Naive thymus-derived CD8-positive, alpha-beta T cell (primary cell): Measurements from ENCODE around the gene ALDH1A1. TPM values are rescaled to one million over a fixed set of nuclear protein-coding genes. Genes with fewer than 3 reads are reported as not detected.

Source experiments
- ATAC-seq, 2 donors: fragments of 150-1000 bp; cut with Tn5 transposase in 1 of 2; sonication (Bioruptor Pico), chemical (Tn5 transposase) in 1 of 2; 1 replicate in 1 of 2; 2 replicates in 1 of 2; pipeline ENCODE4 v1.10.0; 2021; ENCODE audit warnings: mild to moderate bottlenecking in 2 of 2, moderate library complexity in 2 of 2
- POLR2A ChIA-PET: fragments of 350-600 bp; sonication (Branson Sonifier 250); formaldehyde crosslinking; loops from one replicate; lab custom pipeline; 2021; ENCODE audit warnings: antibody characterized with exemption; lab: Charles Lee
- DNase-seq, 10 donors: peaks; one replicate each; pipeline versions ENCODE4 v3.0.0 to v3.0.0-alpha.2; 2020 to 2022
- H3K27ac Mint-ChIP-seq, 10 donors: one replicate each; pipeline ENCODE4 v1.8.0; 2020 to 2022; ENCODE audit warnings: mild to moderate bottlenecking in 10 of 10, mixed read lengths in 10 of 10, moderate library complexity in 4 of 10, inconsistent platforms in 1 of 10
- H3K27me3 Mint-ChIP-seq, 5 donors: one replicate each; pipeline ENCODE4 v1.8.0; 2021 to 2022; ENCODE audit warnings: mixed read lengths in 5 of 5
- H3K36me3 Mint-ChIP-seq, 3 donors: one replicate each; pipeline ENCODE4 v1.8.0; 2020 to 2022; ENCODE audit warnings: mixed read lengths in 3 of 3, mild to moderate bottlenecking in 2 of 3, inconsistent platforms in 1 of 3
- H3K4me1 Mint-ChIP-seq, 4 donors: one replicate each; pipeline ENCODE4 v1.8.0; 2021 to 2022; ENCODE audit warnings: mixed read lengths in 4 of 4
- H3K4me3 Mint-ChIP-seq, 10 donors: one replicate each; pipeline ENCODE4 v1.8.0; 2020 to 2022; ENCODE audit warnings: mild to moderate bottlenecking in 10 of 10, mixed read lengths in 10 of 10, moderate library complexity in 6 of 10, inconsistent platforms in 1 of 10
- H3K9me3 Mint-ChIP-seq, 9 donors: one replicate each; pipeline ENCODE4 v1.8.0; 2020 to 2022; ENCODE audit warnings: mixed read lengths in 9 of 9, mild to moderate bottlenecking in 3 of 9, inconsistent platforms in 1 of 9, moderate library complexity in 1 of 9
- polyA plus RNA-seq, 3 donors: library from polyadenylated mRNA; unstranded; fragments of 300-500 nt; fragmentation: Illumina TruSeq; gene quantifications; one replicate each; pipeline ENCODE4 v1.2.3, GENCODE V29; 2021
- total RNA-seq, 8 experiments: library from RNA in 2 of 8; stranded (reverse) in 2 of 8; gene quantifications; one replicate each; pipeline ENCODE4 v1.2.3 and lab custom pipeline; 2021 to 2026

Gene ALDH1A1
- total and polyA plus RNA-seq, 5 experiments from 2014 or later: 0.11 to 0.30 (median 0.23) TPM; not detected in 2

DNA sequence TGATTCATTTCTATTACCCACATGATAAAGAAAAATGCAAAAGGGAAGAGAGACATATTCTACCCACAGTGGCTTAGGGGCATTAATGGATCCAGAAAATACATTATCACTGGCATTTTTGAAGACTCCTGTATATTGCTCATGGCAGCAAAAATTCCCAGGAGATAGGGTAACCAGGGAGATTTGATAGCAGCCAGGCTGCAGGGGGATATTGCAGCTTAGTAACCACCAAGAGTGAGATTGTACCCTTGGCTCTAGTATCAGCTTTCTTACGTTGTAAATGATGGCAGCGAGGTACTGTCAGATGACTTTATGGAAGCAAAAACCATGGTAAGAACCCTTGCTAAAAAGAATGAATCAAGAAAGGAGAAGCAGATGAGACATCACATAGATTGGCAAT, 19.8 kb upstream of the ALDH1A1 start:
- Mint-ChIP-seq H3K9me3 (peaks cover 0 to 11% (median 0%) of the 10 kb centered on the region in 9 donors), H3K27me3 (peaks cover 0 to 14% (median 10%) of the 10 kb centered on the region in 5 donors), H3K4me3 (no peak overlapping the region), H3K36me3 (no peaks in the 10 kb centered on the region), H3K27ac (no peak overlapping the region), H3K4me1 (no peaks in the 10 kb centered on the region)
- no peak for ATAC-seq
- POLR2A ChIA-PET: no interaction called here
- DNase-seq: no peak

DNA sequence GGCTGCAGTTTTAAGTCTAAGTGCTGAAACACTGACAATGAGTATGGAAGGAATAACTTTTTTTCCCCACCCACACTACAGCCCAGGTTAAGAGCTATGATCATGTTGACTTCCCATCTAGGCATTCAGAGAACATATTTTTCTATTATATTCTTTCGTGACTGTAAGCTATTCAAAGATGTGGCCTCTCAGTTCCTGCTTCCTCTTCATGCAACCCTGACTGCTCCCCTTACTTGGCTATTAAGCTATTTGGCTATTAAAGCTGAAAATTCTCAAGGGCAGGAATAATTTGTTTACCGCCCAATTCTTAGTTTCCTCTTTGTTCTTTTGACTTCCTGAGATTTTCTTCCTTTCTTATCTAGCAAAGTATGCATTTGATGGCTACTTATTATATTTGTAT, 18.6 kb upstream of the ALDH1A1 start:
- H3K4me3 Mint-ChIP-seq: no peak overlapping the region
- no peak overlapping the region for H3K27ac Mint-ChIP-seq
- no peaks in the 10 kb centered on the region for H3K36me3 Mint-ChIP-seq
- ATAC-seq: no peak
- H3K27me3 Mint-ChIP-seq: peaks cover 0 to 14% (median 10%) of the 10 kb centered on the region in 5 donors
- POLR2A ChIA-PET: no interaction called here
- H3K4me1 Mint-ChIP-seq: no peaks in the 10 kb centered on the region
- no peak for DNase-seq
- peaks cover 0 to 11% (median 0%) of the 10 kb centered on the region in 9 donors for H3K9me3 Mint-ChIP-seq

DNA sequence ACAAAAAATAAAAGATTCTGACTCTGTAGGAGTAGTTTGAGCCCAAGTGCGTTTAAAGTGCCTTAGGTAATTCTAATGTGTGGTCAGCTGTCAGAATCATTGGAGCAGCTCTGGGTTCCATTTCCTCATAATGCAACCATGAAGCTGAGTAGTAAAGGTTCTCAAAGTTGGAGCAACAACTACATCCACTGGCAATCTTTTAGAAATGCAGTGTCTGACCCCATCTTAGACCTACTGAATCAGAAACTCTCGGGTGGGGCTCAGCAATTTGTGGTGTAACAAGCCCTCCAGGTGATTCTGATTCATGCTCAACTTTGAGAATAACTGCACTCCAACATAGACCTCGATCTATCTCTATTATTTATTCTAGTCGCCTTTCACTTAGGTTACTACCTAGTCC, 7.6 kb upstream of the ALDH1A1 start:
- POLR2A ChIA-PET: no interaction called here
- ATAC-seq (no peak), DNase-seq (no peak)
- H3K4me1 Mint-ChIP-seq: no peaks in the 10 kb centered on the region
- H3K36me3 Mint-ChIP-seq: peaks cover 0 to 21% (median 0%) of the 10 kb centered on the region in 3 donors
- H3K27ac Mint-ChIP-seq: no peak overlapping the region
- peaks cover 7 to 17% (median 13%) of the 10 kb centered on the region in 5 donors for H3K27me3 Mint-ChIP-seq
- no peak overlapping the region for H3K4me3 Mint-ChIP-seq
- H3K9me3 Mint-ChIP-seq: peaks cover 0 to 20% (median 8%) of the 10 kb centered on the region in 9 donors

DNA sequence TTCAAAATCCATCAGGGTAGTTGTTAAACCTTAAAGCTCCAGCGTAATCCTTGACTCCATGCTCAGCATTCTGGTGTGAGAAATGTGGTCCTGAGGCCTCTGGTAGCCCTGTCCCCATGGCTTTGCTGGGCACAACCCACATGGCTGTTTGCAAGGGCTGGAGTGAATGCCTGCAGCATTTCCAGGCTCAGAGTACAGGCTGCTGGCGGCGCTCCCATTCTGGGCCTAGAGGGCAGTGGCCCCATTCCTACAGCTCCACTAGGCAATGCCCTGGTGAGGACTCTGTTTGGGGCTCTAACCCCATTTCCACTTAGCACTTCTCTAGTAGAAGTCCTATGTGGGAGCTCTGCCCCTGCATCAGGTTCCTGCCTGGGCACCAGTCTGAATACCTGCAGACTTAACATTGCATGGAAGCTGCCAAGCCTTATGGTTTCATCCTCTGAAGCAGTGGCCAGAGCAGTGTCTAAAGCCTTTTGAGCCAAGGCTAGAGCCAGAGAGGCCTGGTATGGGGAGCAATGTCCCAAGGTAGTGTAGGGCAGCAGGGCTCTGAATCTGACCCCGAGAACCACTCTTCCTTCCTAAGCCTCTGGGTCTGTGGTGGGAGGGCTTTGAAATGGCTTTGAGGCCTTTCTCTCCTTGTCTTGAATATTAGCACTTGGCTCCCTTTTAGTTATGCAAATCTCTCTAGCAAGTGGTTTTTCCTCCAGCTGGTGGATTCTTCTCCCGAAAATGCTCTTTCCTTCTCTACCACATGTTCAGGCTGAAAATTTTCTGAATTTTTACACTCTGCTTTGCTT, 5.8 kb upstream of the ALDH1A1 start:
- Mint-ChIP-seq H3K9me3 (peaks cover 0 to 20% (median 8%) of the 10 kb centered on the region in 9 donors), H3K27me3 (peaks cover 11 to 20% (median 18%) of the 10 kb centered on the region in 5 donors), H3K27ac (no peak overlapping the region), H3K36me3 (peaks cover 0 to 21% (median 0%) of the 10 kb centered on the region in 3 donors), H3K4me1 (peaks cover 0 to 5% (median under 1%) of the 10 kb centered on the region in 4 donors), H3K4me3 (no peak overlapping the region)
- ATAC-seq: no peak
- DNase-seq: no peak
- POLR2A ChIA-PET: no interaction called here

DNA sequence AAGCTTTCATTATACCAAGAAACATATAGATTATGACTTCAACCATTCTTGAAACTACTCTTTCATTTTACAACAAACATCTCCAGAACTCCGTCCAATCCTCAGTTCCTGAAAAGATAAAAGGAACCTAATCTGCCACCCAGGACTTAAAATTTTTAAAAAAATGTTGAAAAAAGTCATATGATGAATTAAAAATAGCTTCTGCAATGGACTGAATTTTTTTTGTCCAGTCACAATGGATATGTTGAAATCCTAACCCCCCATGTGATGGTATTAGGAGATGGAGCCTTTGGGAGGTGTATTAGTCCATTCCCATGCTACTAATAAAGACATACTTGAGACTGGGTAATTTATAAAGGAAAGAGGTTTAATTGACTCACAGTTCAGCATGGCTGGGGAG, 2.7 kb upstream of the ALDH1A1 start:
- no peak overlapping the region for H3K4me3 Mint-ChIP-seq
- peaks cover 12 to 28% (median 20%) of the 10 kb centered on the region in 5 donors for H3K27me3 Mint-ChIP-seq
- peaks cover 0 to 16% (median 0%) of the 10 kb centered on the region in 3 donors for H3K36me3 Mint-ChIP-seq
- H3K9me3 Mint-ChIP-seq: peaks cover 0 to 15% (median 8%) of the 10 kb centered on the region in 9 donors
- ATAC-seq (no peak), DNase-seq (no peak)
- POLR2A ChIA-PET: no interaction called here
- no peak overlapping the region for H3K27ac Mint-ChIP-seq
- peaks cover 0 to 27% (median 15%) of the 10 kb centered on the region in 4 donors for H3K4me1 Mint-ChIP-seq

DNA sequence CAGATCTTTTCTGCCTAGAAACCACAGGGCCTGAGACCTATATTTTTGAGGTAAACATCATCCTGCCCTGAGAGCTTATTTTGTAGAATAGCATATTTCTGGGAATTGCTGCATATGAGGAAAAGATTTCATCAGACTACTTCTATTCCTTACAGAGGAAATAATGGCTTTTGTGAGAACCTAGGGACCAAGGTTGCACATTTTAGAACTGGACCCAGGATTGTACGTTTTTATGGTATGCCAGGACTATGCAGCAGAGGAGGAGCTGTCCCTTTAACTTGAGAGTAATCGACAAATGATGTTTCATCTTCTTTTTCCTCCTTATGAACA, 2.2 kb upstream of the ALDH1A1 start:
- POLR2A ChIA-PET: no interaction called here
- Mint-ChIP-seq H3K4me3 (no peak overlapping the region), H3K27ac (no peak overlapping the region)

DNA sequence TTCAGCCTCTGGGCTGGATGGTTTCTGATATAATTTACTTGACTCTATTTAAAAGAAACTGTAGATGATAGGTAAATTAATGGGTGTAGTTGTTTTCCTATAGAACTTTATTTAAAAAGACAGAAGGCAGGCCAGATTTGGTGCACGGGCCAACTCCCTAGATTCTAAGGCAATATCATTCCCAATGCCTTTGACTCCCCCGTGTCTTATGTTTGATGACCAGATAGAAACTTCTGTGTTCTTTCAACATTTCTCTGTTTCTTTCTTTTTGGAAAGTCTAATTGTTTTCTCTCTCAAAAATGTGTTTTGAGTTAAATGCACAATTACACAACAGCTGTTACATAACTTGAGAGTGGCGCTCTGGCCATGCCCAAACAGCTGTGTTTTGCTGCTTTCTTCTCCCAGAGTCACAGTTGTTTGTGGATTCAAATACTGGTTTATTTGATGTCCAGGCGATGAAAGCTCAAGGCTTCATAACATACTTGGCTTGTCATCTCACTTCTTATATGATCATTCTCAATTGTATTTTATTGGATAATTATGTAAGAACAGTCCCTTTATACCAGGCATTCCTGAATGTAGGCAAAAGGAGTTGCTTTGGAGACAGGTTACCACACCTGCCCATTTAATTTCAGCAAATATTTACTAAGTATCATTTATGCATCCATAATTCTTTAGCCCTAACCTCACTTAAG, 1.7 kb upstream of the ALDH1A1 start:
- DNase-seq (no peak), ATAC-seq (no peak)
- Mint-ChIP-seq H3K4me1 (peaks cover 0 to 27% (median 15%) of the 10 kb centered on the region in 4 donors), H3K27ac (no peak overlapping the region), H3K36me3 (peaks cover 0 to 14% (median 0%) of the 10 kb centered on the region in 3 donors), H3K4me3 (no peak overlapping the region), H3K9me3 (peaks cover 0 to 13% (median 6%) of the 10 kb centered on the region in 9 donors), H3K27me3 (peaks cover 12 to 34% (median 18%) of the 10 kb centered on the region in 5 donors)
- POLR2A ChIA-PET: no interaction called here

More for the DNA sequence above, 2.2 kb upstream of the ALDH1A1 start:
- DNase-seq (no peak), ATAC-seq (no peak)
- Mint-ChIP-seq H3K4me1 (peaks cover 0 to 27% (median 15%) of the 10 kb centered on the region in 4 donors), H3K9me3 (peaks cover 0 to 15% (median 8%) of the 10 kb centered on the region in 9 donors), H3K27me3 (peaks cover 12 to 29% (median 20%) of the 10 kb centered on the region in 5 donors), H3K36me3 (peaks cover 0 to 16% (median 0%) of the 10 kb centered on the region in 3 donors)

DNA sequence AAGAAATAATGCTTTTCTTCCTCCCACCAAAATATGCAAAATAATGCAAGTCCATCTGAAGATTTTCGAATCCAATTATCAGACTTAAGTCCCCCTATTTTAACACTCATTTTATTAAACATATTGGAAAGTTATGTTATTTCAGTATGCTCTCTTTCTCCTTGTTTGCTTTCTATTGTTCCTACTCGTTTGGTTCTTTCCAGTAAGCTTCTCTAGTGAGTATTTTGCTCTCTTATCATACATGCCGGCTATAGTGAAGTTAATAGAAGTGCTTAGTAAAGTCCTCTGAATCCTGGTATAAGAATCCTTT, 517 bp downstream of the ALDH1A1 start:
- DNase-seq (no peak), ATAC-seq (no peak)
- H3K9me3 Mint-ChIP-seq: peaks cover 0 to 3% (median 0%) of the 10 kb centered on the region in 9 donors
- peaks cover 11 to 52% (median 16%) of the 10 kb centered on the region in 5 donors for H3K27me3 Mint-ChIP-seq
- peaks cover 0 to 27% (median 15%) of the 10 kb centered on the region in 4 donors for H3K4me1 Mint-ChIP-seq
- no peak overlapping the region for H3K27ac Mint-ChIP-seq
- H3K36me3 Mint-ChIP-seq: no peaks in the 10 kb centered on the region
- peak overlapping the region in 1 of 10 donors; percentile 1 for H3K4me3 Mint-ChIP-seq
- POLR2A ChIA-PET: no interaction called here

DNA sequence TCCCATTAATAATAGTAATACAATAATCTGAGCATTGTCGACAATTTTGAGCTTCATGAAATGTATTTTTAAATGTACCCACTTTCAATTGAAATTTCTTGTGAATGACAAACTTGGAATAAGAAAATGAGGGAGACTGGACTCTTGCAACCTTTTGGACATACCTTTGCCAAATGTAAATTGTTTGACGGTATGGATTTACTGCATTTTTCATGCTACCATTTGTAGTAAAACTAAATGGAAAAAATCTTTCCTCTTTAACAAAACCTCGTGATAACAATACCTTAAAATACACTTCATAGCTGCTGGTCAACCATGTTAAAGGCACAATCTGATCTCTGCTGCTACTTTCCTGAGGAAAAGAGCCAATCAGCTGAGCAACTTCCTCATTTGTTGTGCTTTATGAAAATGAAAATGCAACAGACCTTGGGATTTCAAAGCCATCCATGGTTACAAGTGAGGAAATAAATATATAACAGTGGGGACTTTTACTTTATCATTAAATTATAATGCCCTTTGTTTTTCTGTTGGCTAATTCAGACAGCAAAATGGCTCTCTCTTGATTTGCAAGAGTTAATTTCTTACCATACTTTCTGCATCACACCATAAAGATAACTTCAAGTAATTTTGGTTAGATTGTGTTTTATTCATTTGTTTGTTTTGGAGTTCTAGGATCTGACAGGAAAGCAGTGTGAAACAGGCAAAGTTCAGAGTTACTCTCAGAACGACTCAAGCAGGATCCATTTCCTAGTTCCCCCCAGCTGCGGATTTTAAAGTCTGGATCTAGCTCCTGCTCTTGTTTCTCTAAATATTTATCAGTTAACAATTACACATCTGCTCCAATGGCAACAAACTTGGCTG, 1.1 kb downstream of the ALDH1A1 start:
- ATAC-seq: no peak
- POLR2A ChIA-PET: no interaction called here
- H3K4me3 Mint-ChIP-seq: no peak overlapping the region
- H3K36me3 Mint-ChIP-seq: no peaks in the 10 kb centered on the region
- H3K9me3 Mint-ChIP-seq: peaks cover 0 to 3% (median 0%) of the 10 kb centered on the region in 9 donors
- peaks cover 0 to 27% (median 15%) of the 10 kb centered on the region in 4 donors for H3K4me1 Mint-ChIP-seq
- peaks cover 11 to 52% (median 14%) of the 10 kb centered on the region in 5 donors for H3K27me3 Mint-ChIP-seq
- no peak for DNase-seq
- H3K27ac Mint-ChIP-seq: no peak overlapping the region

DNA sequence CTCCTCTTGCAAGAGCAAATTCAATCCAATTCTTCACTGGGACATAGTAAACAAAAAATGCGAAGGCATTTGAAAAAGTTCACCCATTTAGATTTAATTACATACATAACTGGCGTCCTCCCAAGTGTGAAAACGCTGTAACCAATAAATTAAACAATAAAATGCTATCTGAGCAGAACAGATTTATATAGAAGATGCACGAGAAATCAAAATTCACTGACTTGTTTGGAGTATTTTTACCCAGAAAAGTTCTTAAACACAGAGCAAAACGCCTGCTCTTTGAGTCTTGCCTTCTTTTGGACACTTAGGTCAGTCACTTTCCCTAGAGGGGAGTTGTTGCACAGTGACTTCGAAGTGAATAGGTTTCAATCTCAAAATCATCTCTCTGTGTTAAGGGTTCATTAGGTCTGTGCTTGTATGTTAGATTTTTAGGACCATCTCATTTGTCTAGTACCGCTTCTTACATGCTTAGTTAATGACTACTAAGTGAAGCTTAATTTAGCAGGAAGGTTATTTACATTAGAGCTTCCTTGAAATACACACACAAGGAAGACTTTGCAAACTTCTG, 1.9 kb downstream of the ALDH1A1 start:
- POLR2A ChIA-PET: no interaction called here
- H3K27me3 Mint-ChIP-seq: peaks cover 6 to 47% (median 17%) of the 10 kb centered on the region in 5 donors

DNA sequence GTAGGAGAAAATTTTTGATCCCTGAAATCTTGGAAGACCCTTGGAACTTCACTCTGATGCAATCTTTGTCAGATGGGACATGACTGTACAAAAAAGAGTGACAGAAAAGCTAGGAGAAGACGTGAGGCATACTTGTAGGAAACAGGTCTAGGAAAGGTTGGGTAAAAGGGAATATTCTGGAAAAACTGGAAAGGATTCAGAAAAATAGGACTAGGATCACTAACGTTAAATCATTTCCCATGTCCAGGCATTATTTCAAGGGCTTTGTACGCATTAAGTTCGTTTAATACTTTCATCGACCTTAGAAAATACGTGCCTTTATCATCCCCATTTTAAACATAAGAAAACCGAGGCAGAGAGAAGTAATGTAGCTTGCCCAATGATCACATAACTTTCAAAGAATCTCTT, 2.9 kb downstream of the ALDH1A1 start:
- Mint-ChIP-seq H3K27ac (no peak overlapping the region), H3K4me3 (no peak overlapping the region), H3K36me3 (no peaks in the 10 kb centered on the region), H3K9me3 (no peaks in the 10 kb centered on the region), H3K27me3 (peaks cover 2 to 46% (median 11%) of the 10 kb centered on the region in 5 donors), H3K4me1 (peaks cover 0 to 27% (median 15%) of the 10 kb centered on the region in 4 donors)
- DNase-seq (no peak), ATAC-seq (no peak)
- POLR2A ChIA-PET: no interaction called here

More for the DNA sequence above, 1.9 kb downstream of the ALDH1A1 start:
- ATAC-seq (no peak), DNase-seq (no peak)
- Mint-ChIP-seq H3K9me3 (no peaks in the 10 kb centered on the region), H3K27ac (no peak overlapping the region), H3K4me1 (peaks cover 0 to 27% (median 15%) of the 10 kb centered on the region in 4 donors), H3K36me3 (no peaks in the 10 kb centered on the region), H3K4me3 (no peak overlapping the region)

DNA sequence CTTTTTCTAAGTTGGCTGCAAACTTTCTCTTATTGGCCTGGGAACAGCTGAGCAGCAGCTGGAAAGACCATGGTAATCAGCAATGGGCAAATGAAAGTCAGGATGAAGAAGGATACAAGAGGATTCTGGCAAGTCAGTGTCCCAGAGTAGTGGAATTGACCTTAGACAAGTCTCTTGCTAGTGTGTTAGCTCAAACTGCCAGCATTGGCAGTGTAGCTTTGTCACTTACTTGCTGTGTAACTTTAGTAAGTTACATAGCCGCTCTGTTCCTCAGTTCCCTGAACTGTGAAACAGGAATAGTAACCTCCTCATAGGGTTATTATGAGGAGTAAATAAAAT, 3.6 kb downstream of the ALDH1A1 start:
- Mint-ChIP-seq H3K27me3 (peaks cover 2 to 45% (median 11%) of the 10 kb centered on the region in 5 donors), H3K36me3 (no peaks in the 10 kb centered on the region), H3K4me1 (peaks cover 0 to 25% (median 14%) of the 10 kb centered on the region in 4 donors), H3K9me3 (no peaks in the 10 kb centered on the region), H3K4me3 (no peak overlapping the region), H3K27ac (no peak overlapping the region)
- no peak for ATAC-seq
- POLR2A ChIA-PET: no interaction called here
- DNase-seq: no peak
